K562 (cell line): Measurements from ENCODE around the gene ADAT3. TPM values are rescaled to one million over a fixed set of nuclear protein-coding genes. Genes with fewer than 3 reads are reported as not detected.

Source experiments
- ATAC-seq: fragments of 200-7000 bp; cut with Tn5 transposase; 3 replicates; pipeline ENCODE4 v1.9.1; 2020; ENCODE audit warnings: moderate library complexity
- BruUV-seq: library from RNA; stranded (reverse); fragments of 400-500 nt; replicated peaks from 2 replicates; lab custom pipeline; 2021; lab: Mats Ljungman, UMichigan
- CTCF ChIA-PET: fragments of 300-600 bp; formaldehyde crosslinking; extraction: SDS; loops from one replicate; lab custom pipeline; 2021; ENCODE audit warnings: low intra/inter-chr PET ratio; lab: Yijun Ruan, JAX
- POLR2A ChIA-PET: fragments of 300-600, 350-650 bp; sonication (Branson Sonifier 250); formaldehyde crosslinking; extraction: SDS; loops from one replicate; lab custom pipeline; 2021; ENCODE audit warnings: antibody characterized with exemption, inconsistent platforms; lab: Yijun Ruan, JAX
- DNase-seq, 4 experiments: peaks; one replicate each; pipeline versions ENCODE4 v3.0.0 to v3.0.0-alpha.2; 2011 to 2018; ENCODE audit warnings: low spot score in 3 of 4, mixed read lengths in 3 of 4; ENCODE audit errors: extremely low read depth in 1 of 4
- FAIRE-seq: peaks from 2 replicates; lab custom pipeline; 2011; peaks lifted over from hg19 to GRCh38; lab: Jason Lieb, UNC
- H2AFZ ChIP-seq: 2 replicates; pipeline ENCODE4 v1.6.0; 2011; ENCODE audit warnings: low read depth, low read length, control low read depth, inconsistent platforms
- H3K27ac ChIP-seq: fragments of 200-600 bp; 3 replicates; pipeline ENCODE4 v1.8.0; 2011; ENCODE audit warnings: low read depth, mild to moderate bottlenecking, control low read depth, inconsistent platforms, low read length, moderate library complexity, mixed read lengths; ENCODE audit errors: extremely low read depth
- H3K27me3 ChIP-seq, 2 experiments: fragments of 300-600 bp in 1 of 2; 2 replicates in 1 of 2; 3 replicates in 1 of 2; pipeline versions ENCODE4 v1.6.0 to v1.8.0; 2011; ENCODE audit warnings: inconsistent platforms in 2 of 2, low read length in 2 of 2, mild to moderate bottlenecking in 1 of 2, mixed read lengths in 1 of 2, moderate library complexity in 1 of 2; ENCODE audit not compliant: control insufficient read depth in 2 of 2, insufficient read depth in 2 of 2
- H3K36me3 ChIP-seq: fragments of 300-600 bp; 3 replicates; pipeline ENCODE4 v1.8.0; 2011; ENCODE audit warnings: mild to moderate bottlenecking, low read length, inconsistent platforms; ENCODE audit not compliant: control insufficient read depth, insufficient read depth
- H3K4me1 ChIP-seq, 2 experiments: fragments of 200-600 bp in 1 of 2; replicated peaks in 1 of 2; 2 replicates in 1 of 2; 3 replicates in 1 of 2; pipeline versions ENCODE4 v1.5.1 to v1.8.0; 2011; ENCODE audit warnings: inconsistent platforms in 2 of 2, low read length in 2 of 2, mild to moderate bottlenecking in 1 of 2, mixed read lengths in 1 of 2, moderate library complexity in 1 of 2; ENCODE audit not compliant: control insufficient read depth in 2 of 2, insufficient read depth in 2 of 2
- H3K4me2 ChIP-seq: 2 replicates; pipeline ENCODE4 v1.6.1; 2011; ENCODE audit warnings: low read length, control low read depth, inconsistent platforms, mixed read lengths; ENCODE audit not compliant: insufficient read depth
- H3K4me3 ChIP-seq: fragments of 200-600 bp; sonication (generic), shearing (Covaris generic); 2 replicates; pipeline ENCODE4 v1.5.1; 2016; ENCODE audit warnings: control low read depth, inconsistent platforms
- H3K79me2 ChIP-seq: fragments of 200-600 bp; 3 replicates; pipeline ENCODE4 v1.8.0; 2011; ENCODE audit warnings: low read length, inconsistent platforms; ENCODE audit not compliant: control insufficient read depth, insufficient read depth
- H3K9ac ChIP-seq, 2 experiments: 2 replicates each; pipeline versions ENCODE4 v1.6.0 to v1.6.1; 2011; ENCODE audit warnings: low read depth in 2 of 2, low read length in 2 of 2, control low read depth in 1 of 2, inconsistent platforms in 1 of 2, mild to moderate bottlenecking in 1 of 2, mixed read lengths in 1 of 2; ENCODE audit not compliant: insufficient read depth in 1 of 2
- H3K9me1 ChIP-seq: one replicate; pipeline ENCODE4 v1.6.0; 2011; ENCODE audit warnings: inconsistent platforms, mild to moderate bottlenecking, low read length, moderate library complexity; ENCODE audit not compliant: control insufficient read depth, insufficient read depth
- H3K9me3 ChIP-seq: replicated peaks from 2 replicates; pipeline ENCODE4 v1.5.1; 2011; ENCODE audit warnings: low read depth, low read length, inconsistent platforms; ENCODE audit not compliant: control insufficient read depth, insufficient read depth
- H4K20me1 ChIP-seq: replicated peaks from 2 replicates; pipeline ENCODE4 v1.6.1; 2011; ENCODE audit warnings: low read length, inconsistent platforms, mixed read lengths; ENCODE audit not compliant: control insufficient read depth, insufficient read depth
- BRD9 ChIP-seq: fragments of 450-650 bp; IDR thresholded peaks from 2 replicates; pipeline ENCODE4 v1.6.1; 2018; ENCODE audit warnings: low read depth; ENCODE audit not compliant: partially characterized antibody
- CBX3 ChIP-seq, 2 experiments: IDR thresholded peaks; 1 replicate in 1 of 2; 2 replicates in 1 of 2; pipeline ENCODE4 v1.6.1; 2012; ENCODE audit warnings: inconsistent platforms in 2 of 2, low read length in 2 of 2, borderline replicate concordance in 1 of 2, control low read depth in 1 of 2
- MAFF ChIP-seq: IDR thresholded peaks from 2 replicates; pipeline ENCODE4 v1.6.1; 2012; ENCODE audit warnings: low read length, improper control_type of control experiment
- RREB1 ChIP-seq: fragments of 250-450 bp; sonication (Bioruptor Pico); IDR thresholded peaks from 2 replicates; pipeline ENCODE4 v1.4.0; 2020
- TCF7L2 ChIP-seq: fragments of 150-350 bp; IDR thresholded peaks from 2 replicates; pipeline ENCODE4 v1.6.1; 2016; ENCODE audit warnings: low read depth, mild to moderate bottlenecking, low read length, moderate library complexity
- TCFL5 ChIP-seq: fragments of 250-450 bp; sonication (Bioruptor Pico); conservative IDR thresholded peaks from 2 replicates; pipeline ENCODE4 v1.6.1; 2021; ENCODE audit warnings: mild to moderate bottlenecking, moderate library complexity, matching md5 sums
- TRIM24 ChIP-seq, 2 experiments: fragments of 450-650 bp; IDR thresholded peaks; 2 replicates each; pipeline ENCODE4 v1.6.1; 2016
- TRIM28 ChIP-seq: fragments of 450-650 bp; IDR thresholded peaks from 2 replicates; pipeline ENCODE4 v1.6.1; 2017
- ZBTB17 ChIP-seq: fragments of 450-650 bp; formaldehyde crosslinking; IDR thresholded peaks from 2 replicates; pipeline ENCODE4 v1.4.0; 2020; ENCODE audit warnings: mild to moderate bottlenecking
- ZKSCAN1 ChIP-seq: fragments of 150-350 bp; IDR thresholded peaks from 2 replicates; pipeline ENCODE4 v1.6.1; 2016; ENCODE audit warnings: low read depth, low read length
- ZNF316 ChIP-seq: fragments of 450-650 bp; IDR thresholded peaks from 2 replicates; pipeline ENCODE4 v1.6.1; 2016
- ZNF512 ChIP-seq: IDR thresholded peaks from 2 replicates; pipeline ENCODE4 v1.6.1; 2016; ENCODE audit warnings: missing genetic modification characterization, missing compliant biosample characterization
- ZNF764 ChIP-seq: fragments of 250-450 bp; sonication (Bioruptor Pico); IDR thresholded peaks from 2 replicates; pipeline ENCODE4 v1.4.0; 2020; ENCODE audit warnings: low read depth, mild to moderate bottlenecking, moderate library complexity
- WGBS: fragments of 100-300 bp; shearing (Covaris generic); methylation state at CpG from one replicate; pipeline ENCODE4 v1.1.6; 2016; ENCODE audit warnings: low coverage, mixed read lengths; ENCODE audit not compliant: insufficient coverage; ENCODE audit errors: missing lambda C conversion rate; 5-methylcytosine and 5-hydroxymethylcytosine counted together
- in situ Hi-C: fragments of 300-500 bp; cut with MboI; formaldehyde crosslinking; loops from 4 replicates; pipeline ENCODE4 v1.15.0; 2018; ENCODE audit warnings: inconsistent platforms, mixed read lengths
- intact Hi-C: fragments of 100-400 bp; cut with micrococcal nuclease; formaldehyde crosslinking; loops from 2 replicates; pipeline ENCODE4 v1.14.2; 2022
- polyA plus RNA-seq, 8 experiments: library from polyadenylated mRNA; depleted of rRNA in 4 of 8; stranded (reverse) in 5 of 8; unstranded in 3 of 8; fragments of >200 nt; fragmentation: Nextera tagmentation in 2 of 8; fragmentation: Illumina TruSeq in 1 of 8; extraction: Ambion mirVana in 2 of 8; extraction: Trizol in 1 of 8; gene quantifications; 2 replicates each; pipeline versions ENCODE4 v1.2.1 to v1.2.3, GENCODE V29; 2011 to 2014; ENCODE audit warnings: inconsistent platforms in 1 of 8, missing spikeins in 1 of 8
- total RNA-seq, 7 experiments: library from RNA; depleted of rRNA in 6 of 7; stranded (reverse); fragments of >200 nt in 6 of 7; fragmentation: Illumina TruSeq in 2 of 7; extraction: Trizol in 2 of 7; gene quantifications; 2 replicates each; pipeline versions ENCODE4 v1.2.1 to v1.2.3, GENCODE V29; 2011 to 2021; ENCODE audit warnings: low replicate concordance in 1 of 7
- TF ChIP-seq, protein P1 (sequence below): sonication (generic); formaldehyde crosslinking; IDR thresholded peaks from 2 replicates; pipeline ENCODE4 v1.9.0; 2022; ENCODE audit warnings: mild to moderate bottlenecking, missing genetic modification reagents

The ADAT3 gene
- total and polyA plus RNA-seq, 9 of the 15 experiments (the other 6 are each of a cell fraction or from before 2014, with no cell fraction given), result 0.67 to 15.6 (median 7.8) TPM; not detected in 4

DNA sequence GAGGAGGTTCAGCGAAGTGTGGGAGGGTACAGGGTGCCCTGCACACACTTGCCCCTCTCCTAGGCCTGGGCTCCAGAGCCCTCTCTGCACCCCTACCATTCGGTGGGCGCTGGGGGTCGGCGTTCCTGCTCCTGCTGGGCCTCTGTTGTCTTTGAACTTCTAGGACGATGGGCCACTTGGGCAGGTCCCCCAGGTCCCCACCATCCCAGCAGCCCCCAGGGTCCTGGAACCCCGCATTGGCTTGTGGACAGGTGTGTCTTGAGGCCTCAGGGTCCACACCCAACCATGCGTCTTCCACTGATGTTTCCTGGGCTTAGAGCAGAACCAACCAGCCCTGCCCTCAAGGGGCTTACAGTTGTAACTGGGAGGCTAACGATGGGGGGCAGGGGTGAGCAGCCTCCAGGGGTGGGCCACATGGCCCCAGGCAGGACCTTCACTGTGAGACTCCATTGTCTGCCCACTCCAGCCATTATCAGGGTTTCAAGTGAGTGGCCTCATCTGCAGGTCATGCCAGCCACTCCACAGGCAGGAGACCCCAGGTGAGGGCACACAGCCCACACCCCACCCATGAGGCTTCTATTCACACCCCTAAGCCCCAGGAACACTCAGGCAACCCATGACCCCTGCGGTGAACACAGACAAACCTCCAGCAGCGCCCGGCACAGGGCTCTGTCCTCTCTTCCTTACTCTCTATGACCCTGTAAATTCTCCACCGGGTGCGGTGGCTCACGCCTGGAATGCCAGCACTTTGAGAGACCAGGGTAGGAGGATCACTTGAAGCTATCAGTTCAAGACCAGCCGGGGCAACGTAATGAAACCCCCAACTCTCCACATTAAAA is 39.8 kb upstream of the ADAT3 start:
- Histone ChIP-seq H3K4me3 (peak overlapping the region; percentile 75), H3K4me2 (peak overlapping the region; percentile 83), H3K9me1 (peaks cover 2% of the 10 kb centered on the region), H4K20me1 (peaks cover 13% of the 10 kb centered on the region; the same call in 1 of the 2 replicates), H3K36me3 (peaks cover 4% of the 10 kb centered on the region; the same call in 1 of the 3 replicates), H3K9me3 (no peaks in the 10 kb centered on the region), H3K9ac (peak overlapping the region; percentile 94 to 97; a peak in 3 of 4 replicates), H3K79me2 (peaks cover 48% of the 10 kb centered on the region), H3K27ac (peak overlapping the region; percentile 99), H3K4me1 (peaks cover 26 to 68% of the 10 kb centered on the region in 2 experiments), H3K27me3 (no peaks in the 10 kb centered on the region), H2AFZ (peak overlapping the region; percentile 92; the same call in 1 of the 2 replicates)
- in situ Hi-C loops, result no loop called here
- FAIRE-seq, result no peak
- ChIA-PET CTCF (no interaction called here), POLR2A (interaction anchor here (0.6 to 3.5 kb wide), 7 partner anchors 10 to 920 kb away, joined by 3 to 24 read pairs (median 3); partner anchors contain the start of genes ABHD17A and THOP1)
- no peak for ATAC-seq
- intact Hi-C loops, result no loop called here
- 90% methylated on average over 14 of the region's 17 CpGs for WGBS
- no peak for DNase-seq
- BruUV-seq, result no TSS peak
- TF ChIP-seq, protein P1, sequence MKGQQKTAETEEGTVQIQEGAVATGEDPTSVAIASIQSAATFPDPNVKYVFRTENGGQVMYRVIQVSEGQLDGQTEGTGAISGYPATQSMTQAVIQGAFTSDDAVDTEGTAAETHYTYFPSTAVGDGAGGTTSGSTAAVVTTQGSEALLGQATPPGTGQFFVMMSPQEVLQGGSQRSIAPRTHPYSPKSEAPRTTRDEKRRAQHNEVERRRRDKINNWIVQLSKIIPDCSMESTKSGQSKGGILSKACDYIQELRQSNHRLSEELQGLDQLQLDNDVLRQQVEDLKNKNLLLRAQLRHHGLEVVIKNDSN (CRISPR knock-in tag), result no peak
- TF ChIP-seq TRIM28 (peak; percentile 91), ZNF764 (no peak), ZNF512 (tag) (no peak), TRIM24 (IDR thresholded peaks at IDR 0.05) (peak; percentile 69 to 81), TCFL5 (CRISPR knock-in tag) (no peak), MAFF (no peak), ZKSCAN1 (no peak), BRD9 (no peak), RREB1 (CRISPR knock-in tag) (no peak), ZBTB17 (CRISPR knock-in tag) (0 out of 2 replicates have a peak, but pooled peaks have one; percentile 18), ZNF316 (peak; percentile 96), CBX3 (IDR thresholded peaks at IDR 0.05; ENCODE audit: borderline replicate concordance in 1 of 2, low read length in 2 of 2) (peak in 1 of 2 experiments; percentile 66; a peak in 1 of 3 replicates), TCF7L2 (no peak)
